Fibroblast of peridontal ligament (primary cell): Measurements from ENCODE around the gene NFAT5.
"Not testable (repeated sequence)": the region's sequence is repeated elsewhere in the genome, so short reads cannot be mapped to it uniquely, and the experiment has no call there.

Source experiments
- DNase-seq: peaks from one replicate; pipeline ENCODE4 v3.0.0-alpha.2; 2010; ENCODE audit errors: extremely low read depth

Gene NFAT5

DNA sequence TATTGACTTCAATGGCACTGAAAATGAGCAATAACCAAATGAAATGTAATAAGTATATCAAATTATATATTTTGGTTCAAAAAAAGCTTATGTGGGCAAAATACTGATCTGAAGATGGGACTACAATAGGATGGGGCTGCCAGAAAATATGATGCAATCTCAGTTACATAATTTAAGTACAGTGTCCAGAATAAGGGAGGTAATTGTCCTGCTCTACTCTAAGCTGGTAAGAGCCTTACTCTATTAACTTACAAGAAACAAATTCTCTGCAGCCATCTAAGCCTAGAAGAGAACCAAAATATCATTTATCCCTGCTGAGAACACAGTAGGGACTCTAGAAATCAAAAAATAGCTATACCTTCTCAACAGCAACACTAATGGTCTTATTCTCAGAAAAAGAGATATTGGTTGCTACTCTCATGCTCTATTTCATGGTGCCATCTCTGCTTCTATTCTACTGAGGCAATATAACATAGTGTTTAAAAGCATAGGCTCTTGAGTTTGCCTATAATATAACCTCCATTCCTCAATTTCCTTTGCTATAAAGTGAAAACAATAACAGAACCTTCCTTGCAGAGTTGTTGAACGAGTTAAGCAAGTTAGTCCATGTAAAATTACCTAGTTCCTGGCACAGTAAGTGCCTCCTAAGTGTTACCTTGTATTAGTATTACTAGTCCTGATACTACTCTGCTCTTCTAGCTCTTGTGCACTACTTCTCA lies 140.6 kb downstream of the NFAT5 start:
- DNase-seq, result peak; percentile 61

DNA sequence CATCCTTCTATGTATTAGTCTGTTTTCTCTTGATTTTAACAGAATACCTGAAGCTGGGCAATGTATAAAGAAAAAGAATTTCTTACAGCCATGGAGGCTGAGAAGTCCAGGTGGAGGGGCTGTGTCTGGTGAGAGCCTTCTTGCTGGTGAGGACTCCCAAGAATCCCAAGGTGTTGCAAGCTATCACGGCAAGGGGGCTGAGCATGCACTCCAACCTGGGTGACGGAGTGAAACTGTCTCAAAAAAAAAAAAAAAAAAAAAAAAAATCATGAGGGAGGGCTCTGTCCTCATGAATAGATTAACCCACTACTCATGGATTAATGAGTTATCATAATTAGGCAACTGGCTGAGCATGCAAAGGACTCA lies 141.2 kb downstream of the NFAT5 start:
- DNase-seq, result no peak

DNA sequence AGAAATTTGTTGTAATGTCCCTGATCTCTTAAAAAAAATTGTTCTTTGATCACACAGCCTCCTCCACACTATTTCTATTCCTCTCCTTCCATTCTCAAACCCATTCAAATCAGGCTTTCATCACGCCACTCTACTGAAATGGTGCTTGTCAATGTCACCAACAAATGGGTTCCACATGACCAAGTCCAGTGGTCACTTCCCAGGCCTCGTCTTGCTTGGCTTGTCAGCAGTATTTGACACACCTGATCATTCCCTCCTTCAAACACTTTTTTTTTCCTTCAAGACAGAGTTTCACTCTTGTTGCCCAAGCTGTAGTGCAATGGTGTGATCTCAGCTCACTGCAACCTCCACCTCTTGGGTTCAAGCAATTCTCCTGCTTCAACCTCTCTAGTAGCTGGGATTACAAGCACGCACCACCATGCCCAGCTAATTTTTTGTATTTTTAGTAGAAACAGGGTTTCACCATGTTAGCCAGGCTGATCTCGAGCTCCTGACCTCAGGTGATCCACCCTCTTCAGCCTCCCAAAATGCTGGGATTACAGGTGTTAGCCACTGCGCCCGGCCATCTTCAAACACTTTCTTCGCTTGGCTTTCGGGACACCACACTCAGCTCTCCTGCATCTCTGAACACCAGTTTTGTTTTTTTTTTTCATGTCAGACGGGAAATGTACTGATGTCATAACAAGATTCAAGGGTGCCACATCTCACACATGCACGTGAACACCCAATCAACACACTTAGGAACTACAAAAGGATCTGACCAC lies 142.3 kb downstream of the NFAT5 start:
- no peak for DNase-seq

DNA sequence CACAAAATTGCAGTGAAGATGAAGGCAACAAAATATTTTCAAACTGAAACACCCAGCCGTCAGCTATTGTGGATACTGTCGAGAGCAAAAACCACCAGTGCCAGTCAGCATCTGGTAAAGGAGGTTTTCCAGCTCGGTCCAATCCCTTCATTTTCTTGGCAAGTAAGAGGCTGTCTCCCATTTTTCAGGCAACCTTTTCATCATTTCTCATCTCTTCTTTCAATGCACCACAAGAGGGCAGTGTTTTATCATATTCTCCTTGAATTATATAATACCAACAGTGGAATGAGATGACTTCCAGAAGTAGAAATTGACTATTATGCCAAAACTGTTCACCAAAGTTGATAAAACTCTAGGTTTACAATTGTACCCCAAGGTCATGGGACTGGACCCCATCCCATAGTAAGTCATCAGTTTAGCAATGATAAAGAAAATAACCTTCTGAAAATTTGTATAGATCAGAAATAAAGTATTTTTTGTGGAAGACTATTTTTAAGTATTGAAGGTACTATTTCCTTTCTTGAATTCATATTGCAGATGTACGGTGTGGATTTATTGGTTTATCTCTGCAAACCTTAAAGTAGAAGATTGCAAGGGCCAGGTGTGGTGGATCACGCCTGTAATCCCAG lies 143.8 kb downstream of the NFAT5 start:
- DNase-seq, result peak; percentile 86

DNA sequence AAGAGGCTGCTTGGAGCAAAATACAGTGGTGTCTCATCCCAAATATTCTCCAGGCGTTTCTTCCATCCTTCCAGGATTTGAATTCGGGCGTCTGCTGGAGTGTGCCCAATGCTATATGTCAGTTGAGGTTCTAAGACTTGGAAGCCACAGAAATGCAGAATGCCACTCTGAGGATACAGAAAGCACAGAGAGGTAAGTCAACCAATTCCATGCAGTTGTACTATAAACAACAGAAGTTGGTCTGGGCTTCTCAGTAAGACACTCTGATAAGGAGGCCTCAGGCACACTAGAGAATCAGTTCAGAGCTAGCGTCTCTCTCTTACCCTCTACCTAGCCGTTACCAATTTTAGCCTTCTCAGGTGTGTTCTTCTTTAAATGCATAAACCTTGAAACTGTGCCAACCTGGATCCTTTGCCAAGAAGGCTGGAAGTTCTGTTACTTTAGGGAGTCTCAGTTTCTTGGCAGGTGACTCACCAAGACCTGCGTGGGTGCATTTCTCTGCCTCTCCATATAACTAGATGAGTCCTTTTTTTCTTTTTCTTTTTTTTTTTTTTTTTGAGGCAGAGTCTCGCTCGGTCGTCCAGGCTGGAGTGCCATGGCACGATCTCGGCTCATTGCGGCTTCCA lies 145.5 kb downstream of the NFAT5 start:
- DNase-seq, result peak; percentile 27

DNA sequence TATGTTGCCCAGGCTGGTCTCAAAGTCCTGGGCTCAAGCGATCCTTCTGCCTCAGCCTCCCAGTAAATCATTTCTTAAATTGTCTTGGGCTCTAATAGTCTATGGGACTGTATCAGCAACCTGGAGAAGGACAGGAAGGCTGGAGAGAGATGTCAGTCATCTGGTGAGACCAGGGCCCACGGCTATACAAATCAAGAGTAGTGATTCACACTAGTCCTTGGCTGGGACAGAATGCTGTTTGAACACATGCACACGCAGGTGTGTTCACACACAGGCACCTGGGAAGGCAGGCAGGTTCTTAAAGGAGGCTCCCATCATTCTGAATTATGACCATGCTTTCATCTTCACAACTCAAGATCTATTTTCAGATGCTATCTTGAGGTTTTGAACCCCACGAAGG lies 146.5 kb downstream of the NFAT5 start:
- no peak for DNase-seq

DNA sequence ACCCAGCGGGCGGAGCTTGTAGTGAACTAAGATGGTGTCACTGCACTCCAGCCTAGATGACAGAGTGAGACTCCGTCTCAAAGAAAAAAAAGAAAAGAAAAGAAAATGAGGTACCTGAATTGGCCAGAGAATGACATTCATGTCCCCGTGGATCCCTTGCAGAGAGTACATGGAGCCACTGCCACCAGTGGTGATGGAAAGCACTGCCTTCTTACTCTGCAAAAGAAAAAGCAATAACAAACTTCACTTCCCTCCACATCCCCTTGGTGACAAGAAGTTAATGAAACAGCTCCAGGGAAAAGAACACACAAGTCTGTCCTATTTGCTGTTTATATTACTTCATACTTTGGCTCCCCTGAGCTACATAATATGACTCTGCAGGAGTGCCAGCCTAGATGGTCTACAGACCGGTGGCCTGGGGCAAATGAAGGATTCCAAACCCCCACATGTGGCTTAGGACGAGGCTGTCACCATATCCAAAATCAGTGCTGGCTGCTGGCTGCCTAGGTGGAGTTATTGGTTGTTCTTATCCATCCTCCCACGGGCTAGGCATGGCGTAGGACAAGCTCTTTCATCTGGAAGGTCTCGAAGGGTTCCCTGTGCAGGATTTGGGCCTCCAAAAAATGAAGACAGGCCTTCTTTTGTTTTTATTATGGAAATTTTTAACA lies 147.3 kb downstream of the NFAT5 start:
- no peak for DNase-seq

DNA sequence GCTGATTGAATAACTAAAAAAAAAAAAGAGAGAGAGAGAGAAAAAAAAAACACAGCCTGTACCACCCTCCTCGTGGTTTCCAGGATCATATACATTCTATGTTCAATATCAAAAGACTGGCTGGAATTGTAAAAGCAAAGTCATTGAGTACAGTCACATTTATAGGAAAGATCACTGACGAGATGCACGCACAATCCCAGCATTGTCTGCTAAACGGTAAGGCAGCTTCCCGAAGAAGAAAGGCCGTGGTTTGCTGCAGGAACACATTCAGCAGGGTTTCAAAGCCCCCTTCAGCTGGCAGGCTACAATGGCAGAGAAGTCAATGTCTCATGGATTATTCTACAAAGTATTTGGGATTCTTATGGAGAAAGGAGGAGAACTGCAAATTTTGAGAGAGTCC lies 151.3 kb downstream of the NFAT5 start:
- no peak for DNase-seq

DNA sequence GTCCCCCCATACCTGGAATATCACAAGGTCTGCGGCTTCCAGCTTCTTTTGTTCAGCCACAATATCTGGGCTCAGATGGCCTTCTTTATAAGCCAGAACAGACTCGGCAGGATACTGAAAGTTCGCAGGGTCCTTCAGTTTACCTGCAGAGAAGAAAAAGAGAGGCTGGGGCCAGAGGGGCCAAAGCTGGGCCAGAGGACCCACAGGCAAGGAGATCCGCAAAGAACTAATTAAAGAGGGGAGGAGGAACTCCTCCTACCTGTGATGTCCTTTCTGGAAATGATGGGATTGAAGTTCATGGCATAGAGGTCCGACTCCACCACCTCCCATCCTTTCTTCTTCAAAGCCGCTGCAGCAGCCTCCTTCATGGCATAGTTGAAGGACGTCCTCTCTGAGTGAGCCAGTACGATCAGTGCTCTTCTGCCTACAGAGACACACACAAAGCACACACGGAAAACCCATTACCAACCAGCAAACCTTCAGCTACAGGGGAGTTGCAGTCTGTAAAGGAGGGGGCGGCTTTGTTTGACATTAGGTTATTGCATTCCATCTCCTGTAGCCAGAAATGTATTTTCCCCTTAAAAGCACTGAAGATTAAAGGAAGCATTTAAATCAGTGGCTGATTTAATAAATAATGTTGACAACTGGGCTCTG lies 152.5 kb downstream of the NFAT5 start:
- DNase-seq, result no peak

DNA sequence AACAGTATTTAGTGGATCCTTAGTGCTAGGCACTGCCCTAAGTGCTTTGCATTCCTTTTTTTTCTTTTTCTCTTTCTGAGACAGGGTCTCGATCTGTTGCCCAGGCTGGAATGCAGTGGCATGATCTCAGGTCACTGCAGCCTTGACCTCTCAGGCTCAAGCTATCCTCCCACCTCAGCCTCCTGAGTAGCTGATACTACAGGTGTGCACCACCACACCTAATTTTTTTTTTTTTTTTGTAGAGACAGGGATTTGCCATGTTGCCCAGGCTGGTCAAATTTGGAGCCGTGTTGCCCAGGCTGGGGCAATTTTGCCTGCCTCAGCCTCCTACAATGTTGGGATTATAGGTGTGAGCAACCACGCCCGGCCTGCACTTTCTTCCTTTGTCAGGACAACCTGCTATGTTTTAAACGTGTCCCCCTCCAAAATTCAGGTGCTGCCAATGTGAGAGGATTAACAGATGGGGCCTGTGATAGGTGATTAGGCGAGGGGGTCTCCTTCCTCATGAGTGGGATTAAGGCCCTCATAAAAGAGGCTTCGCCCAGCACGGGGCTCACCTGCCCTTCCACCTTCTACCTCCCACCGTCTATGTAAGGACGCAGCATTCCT lies 155.2 kb downstream of the NFAT5 start:
- DNase-seq, result no peak

DNA sequence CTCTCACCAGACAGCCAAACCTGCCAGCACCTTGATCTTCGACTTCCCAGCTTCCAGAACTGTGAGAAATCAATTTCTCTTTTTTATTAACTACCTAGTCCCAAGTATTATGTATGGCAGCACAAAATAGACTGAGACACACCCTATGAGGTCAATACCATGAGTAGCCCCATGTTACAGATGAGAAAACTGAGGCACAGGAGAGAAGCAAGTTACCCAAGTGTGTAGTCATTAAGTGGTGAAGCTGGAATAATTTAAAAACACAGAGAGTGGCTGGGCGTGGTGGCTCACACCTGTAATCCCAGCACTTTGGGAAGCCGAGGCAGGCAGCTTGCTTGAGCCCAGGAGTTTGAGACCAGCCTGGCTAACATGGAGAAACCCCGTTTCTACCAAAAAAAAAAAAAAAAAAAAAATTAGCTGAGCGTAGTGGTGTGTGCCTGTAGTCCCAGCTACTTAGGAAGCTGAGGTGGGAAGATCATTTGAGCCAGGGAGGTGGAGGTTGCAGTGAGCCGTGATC lies 155.7 kb downstream of the NFAT5 start:
- DNase-seq, result no peak

DNA sequence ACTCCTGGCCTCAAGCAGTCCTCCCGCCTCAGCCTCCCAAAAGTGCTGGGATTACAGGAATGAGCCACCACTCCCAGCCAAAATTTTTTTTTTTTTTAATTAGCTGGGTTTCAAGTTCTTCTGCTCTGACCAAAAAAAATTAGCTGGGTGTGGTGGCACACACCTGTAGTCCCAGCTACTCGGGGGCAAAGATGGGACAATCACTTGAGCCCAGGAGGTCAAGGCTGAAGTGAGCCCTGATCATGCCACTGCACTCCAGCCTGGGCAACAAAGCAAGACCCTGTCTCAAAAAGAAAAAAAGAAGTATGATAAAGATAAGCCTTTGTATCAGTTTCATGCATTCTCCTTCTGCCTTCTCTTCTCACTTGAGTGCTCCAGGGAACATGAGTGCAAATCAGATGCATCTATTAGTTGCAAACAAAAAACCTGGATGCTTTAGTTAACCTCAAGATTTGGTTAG lies 158.7 kb downstream of the NFAT5 start:
- DNase-seq, result no peak

DNA sequence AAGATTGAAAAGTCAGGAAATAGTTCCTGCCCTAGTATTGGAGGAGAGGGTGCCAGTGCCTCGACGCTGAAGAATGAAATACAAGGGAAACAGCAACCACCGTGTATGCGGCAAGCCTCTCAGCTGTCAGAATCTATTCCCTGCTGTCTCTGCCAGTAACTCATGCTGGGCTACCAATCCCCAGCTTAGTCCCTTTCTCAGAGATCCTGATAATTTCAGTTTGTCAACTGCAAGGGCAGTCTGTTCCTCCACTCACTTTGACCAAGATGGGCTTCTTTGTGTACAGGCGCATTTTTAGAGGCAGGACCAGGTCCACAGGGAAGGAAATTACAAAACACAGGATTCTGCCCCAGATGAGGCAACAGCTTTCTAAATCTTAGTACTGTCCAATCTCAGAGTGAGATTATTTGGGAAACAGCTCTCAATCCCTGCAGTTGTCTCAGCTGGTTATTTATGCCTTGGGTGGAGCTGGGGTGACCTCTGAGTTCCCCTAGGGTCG lies 159.3 kb downstream of the NFAT5 start:
- DNase-seq, result peak; percentile 25

DNA sequence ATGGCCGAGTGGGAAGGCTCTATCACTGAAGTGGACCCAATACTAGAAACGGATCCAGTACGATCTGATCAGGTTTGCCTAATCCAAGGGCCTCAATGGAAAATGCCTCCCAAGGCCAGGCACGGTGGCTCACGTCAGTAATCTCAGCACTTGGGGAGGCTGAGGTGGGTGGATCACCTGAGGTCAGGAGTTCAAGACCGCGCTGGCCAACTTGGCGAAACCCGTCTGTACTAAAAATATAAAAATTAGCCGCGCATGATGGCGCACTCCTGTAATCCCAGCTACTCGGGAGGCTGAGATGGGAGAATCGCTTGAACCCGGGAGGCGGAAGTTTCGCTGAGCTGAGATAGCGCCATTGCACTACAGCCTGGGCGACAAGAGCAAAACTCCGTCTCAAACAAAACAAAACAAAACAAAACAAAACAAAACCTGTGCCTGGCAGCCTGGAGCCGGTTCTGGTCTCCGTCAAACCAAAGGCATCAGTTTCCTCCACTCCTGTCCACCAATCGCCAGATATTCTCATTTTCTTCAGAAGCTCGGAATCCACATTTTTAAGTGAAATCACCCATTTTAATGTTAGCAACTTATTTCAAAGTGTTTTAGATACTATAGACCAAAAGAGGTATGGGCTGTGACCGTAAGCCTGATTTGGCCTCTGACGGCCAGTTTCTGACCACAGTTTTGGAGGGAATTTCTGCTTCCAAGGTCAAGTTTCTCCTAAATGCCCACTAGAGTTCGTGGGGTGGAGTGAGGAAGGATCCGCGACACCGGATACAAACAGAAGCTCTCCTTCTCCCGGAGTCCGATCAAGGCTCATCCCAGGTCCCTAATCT lies 159.9 kb downstream of the NFAT5 start:
- DNase-seq, result no peak

DNA sequence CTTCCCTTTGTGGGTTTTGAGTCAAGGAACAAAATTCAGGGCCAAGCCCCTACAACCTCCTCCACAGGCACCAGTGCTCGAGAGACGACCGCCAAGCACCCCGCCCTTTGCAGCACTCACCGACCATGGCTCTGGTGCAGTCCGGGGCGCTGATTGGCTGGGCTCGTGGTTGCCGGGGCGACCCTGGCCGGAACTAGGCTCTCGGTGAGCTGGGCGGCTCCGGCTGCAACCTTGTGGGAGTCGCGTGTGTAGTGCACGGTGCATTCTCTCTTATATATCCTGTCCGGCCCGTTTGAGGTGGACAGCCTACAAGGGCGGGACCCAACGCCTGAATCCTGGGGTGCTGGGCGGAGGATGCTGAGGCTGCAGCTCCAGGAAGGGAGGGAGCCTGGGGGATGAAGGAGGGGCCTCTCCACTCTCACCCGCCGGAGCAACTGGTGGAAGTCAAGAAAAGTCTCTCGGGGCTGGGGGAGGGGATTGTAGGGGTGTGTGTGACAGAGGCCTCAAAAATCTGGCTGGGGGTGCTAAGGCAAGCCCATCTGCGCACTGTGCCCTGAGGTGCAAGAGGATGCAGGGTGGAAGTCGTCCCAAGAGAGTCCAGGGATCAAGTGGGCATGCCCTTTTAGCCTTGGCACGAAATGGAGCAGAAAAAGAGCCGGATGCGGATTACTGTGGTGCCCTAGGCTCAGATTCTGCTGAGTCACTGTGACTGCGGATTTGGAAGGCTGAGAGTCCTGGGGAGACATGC lies 160.7 kb downstream of the NFAT5 start, which contains the start of gene NQO1:
NQO1 (minus strand) TSS at position 248 of the 748 bp plus-strand sequence; CDS start at position 127, 121 bp downstream.
- DNase-seq, result peak; percentile 97

DNA sequence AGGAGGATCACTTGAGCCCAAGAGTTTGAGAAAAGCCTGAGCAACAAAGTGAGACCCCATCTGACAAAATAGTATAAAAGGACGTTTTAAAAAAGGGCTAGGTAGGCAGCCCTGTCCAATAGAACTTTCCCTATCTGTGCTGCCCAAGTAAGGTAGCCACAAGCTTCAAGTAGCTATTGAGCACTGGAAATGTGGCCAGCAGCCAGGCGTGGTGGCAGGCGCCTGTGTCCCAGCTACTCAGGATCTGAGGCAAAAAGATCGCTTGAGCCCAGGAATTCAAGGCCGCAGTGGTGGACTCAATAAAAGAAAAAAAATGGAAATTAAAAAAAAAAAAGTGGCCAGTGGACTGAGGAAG lies 162.1 kb downstream of the NFAT5 start:
- no peak for DNase-seq

DNA sequence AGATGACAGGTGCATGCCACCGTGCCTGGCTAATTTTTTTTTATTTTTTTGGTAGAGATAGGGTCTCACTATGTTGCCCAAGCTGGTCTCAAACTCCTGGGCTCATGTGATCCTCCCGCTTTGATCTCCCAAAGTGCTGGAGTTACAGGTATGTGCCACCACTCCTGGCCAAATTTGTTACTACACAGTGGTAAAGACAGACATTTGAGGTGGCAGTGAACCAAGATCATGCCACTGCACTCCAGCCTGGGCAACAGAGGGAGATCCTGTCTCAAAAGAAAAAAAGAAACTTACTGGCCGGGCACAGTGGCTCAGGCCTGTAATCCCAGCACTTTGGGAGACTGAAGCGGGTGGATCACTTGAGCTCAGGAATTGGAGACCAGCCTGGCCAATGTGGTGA lies 163.3 kb downstream of the NFAT5 start:
- not testable (repeated sequence) for DNase-seq

DNA sequence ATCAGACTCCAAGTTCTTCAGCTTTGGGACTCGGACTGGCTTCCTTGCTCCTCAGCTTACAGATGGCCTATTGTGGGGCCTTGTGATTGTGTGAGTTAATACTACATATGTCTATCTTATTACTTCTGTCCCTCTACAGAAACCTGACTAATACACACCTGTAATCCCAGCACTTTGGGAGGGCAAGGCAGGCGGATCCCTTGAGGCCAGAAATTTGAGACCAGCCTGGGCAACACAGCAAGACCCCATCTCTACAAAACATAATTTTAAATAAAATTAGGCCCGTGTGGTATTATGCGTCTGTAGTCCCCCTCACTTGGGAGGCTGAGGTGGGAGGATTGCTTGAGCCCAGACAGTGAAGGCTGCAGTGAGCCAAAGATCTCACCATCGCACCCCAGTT lies 165.5 kb downstream of the NFAT5 start:
- not testable (repeated sequence) for DNase-seq

DNA sequence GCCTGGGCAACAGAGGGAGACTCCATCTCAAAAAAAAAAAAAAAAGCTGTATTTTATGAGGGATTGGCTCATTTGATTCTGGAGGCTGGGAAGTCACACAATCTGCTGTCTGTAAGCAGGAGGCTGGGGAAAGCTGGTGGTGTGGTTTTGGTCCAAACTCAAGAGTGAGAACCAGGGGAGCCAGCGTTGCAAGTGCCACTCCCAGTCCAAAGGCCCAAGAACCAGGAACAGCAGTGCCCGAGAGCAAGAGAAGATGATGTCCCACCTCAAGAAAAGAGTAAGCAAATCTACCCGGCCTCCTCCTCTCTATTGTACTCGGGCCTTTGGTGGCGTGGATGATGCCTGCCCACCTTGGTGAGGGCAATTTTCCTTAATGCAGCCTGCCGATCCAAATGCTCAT lies 166.3 kb downstream of the NFAT5 start:
- DNase-seq, result no peak
